K562 (cell line): ENCODE results near the gene GAB2.

Experiments used
- CREB1 ChIP-seq, 2 experiments: sonication (generic) in 1 of 2; formaldehyde crosslinking in 1 of 2; IDR thresholded peaks; 2 replicates each; pipeline versions ENCODE4 v1.6.1 to v1.8.0; 2012 to 2022; ENCODE audit warnings: inconsistent platforms in 1 of 2, mild to moderate bottlenecking in 1 of 2, missing genetic modification reagents in 1 of 2, moderate library complexity in 1 of 2
- EGR1 ChIP-seq: fragments of 450-650 bp; conservative IDR thresholded peaks from 2 replicates; pipeline ENCODE4 v1.6.1; 2017; ENCODE audit warnings: mild to moderate bottlenecking
- HNRNPLL ChIP-seq: fragments of 200-400 bp; formaldehyde crosslinking; IDR thresholded peaks from 2 replicates; pipeline ENCODE4 v1.6.1; 2017; ENCODE audit warnings: low read length, low read depth, mild to moderate bottlenecking; ENCODE audit not compliant: poor library complexity, severe bottlenecking
- NFYB ChIP-seq: IDR thresholded peaks from 2 replicates; pipeline ENCODE4 v1.6.1; 2011; ENCODE audit warnings: mild to moderate bottlenecking, moderate library complexity; ENCODE audit not compliant: insufficient read length; ENCODE audit errors: extremely low read depth
- POLR2A ChIP-seq: fragments of 450-650 bp; conservative IDR thresholded peaks from 2 replicates; pipeline ENCODE4 v1.6.1; 2016
- TCF7 ChIP-seq: sonication (generic); IDR thresholded peaks from 2 replicates; pipeline ENCODE4 v1.6.1; 2016; ENCODE audit warnings: antibody characterized with exemption, borderline replicate concordance
- ZNF282 ChIP-seq: sonication (generic); formaldehyde crosslinking; IDR thresholded peaks from 2 replicates; pipeline ENCODE4 v1.8.1; 2023; ENCODE audit warnings: missing genetic modification reagents
- ZNF639 ChIP-seq, 2 experiments: fragments of 200-800 bp in 1 of 2; sonication (Bioruptor generic) in 1 of 2; sonication (generic) in 1 of 2; formaldehyde crosslinking in 1 of 2; IDR thresholded peaks in 1 of 2; conservative IDR thresholded peaks in 1 of 2; 2 replicates each; pipeline versions ENCODE4 v1.5.0 to v1.6.1; 2016 to 2020; ENCODE audit warnings: missing compliant biosample characterization in 1 of 2, missing genetic modification characterization in 1 of 2, missing genetic modification reagents in 1 of 2
- TF ChIP-seq, protein P1 (sequence below), 3 experiments: fragments of 200-800 bp in 1 of 3; fragments of 250-450 bp in 1 of 3; fragments of 450-650 bp in 1 of 3; sonication (Bioruptor Pico) in 1 of 3; sonication (Bioruptor generic) in 1 of 3; formaldehyde crosslinking in 1 of 3; IDR thresholded peaks; 2 replicates each; pipeline versions ENCODE4 v1.6.1 to v1.8.0; 2016 to 2022; ENCODE audit warnings: mild to moderate bottlenecking in 2 of 3, missing genetic modification characterization in 2 of 3, missing compliant biosample characterization in 1 of 3, moderate library complexity in 1 of 3
- TF ChIP-seq, protein P2 (sequence below), 3 experiments: IDR thresholded peaks in 2 of 3; conservative IDR thresholded peaks in 1 of 3; 2 replicates each; pipeline ENCODE4 v1.5.1; 2011 to 2012; ENCODE audit warnings: low read length in 3 of 3, mild to moderate bottlenecking in 3 of 3, control low read depth in 2 of 3, improper control_type of control experiment in 1 of 3, inconsistent platforms in 1 of 3, low read depth in 1 of 3, mixed read lengths in 1 of 3, moderate library complexity in 1 of 3; ENCODE audit not compliant: insufficient read depth in 2 of 3

GRCh38 chr11:78376858-78377257, 40.8 kb downstream of the GAB2 start:
- TF ChIP-seq HNRNPLL (no peak), TCF7 (no peak), POLR2A (no peak), NFYB (no peak), ZNF282 (no peak), CREB1 (IDR thresholded peaks at IDR 0.05) (no peak), CREB1 (CRISPR knock-in tag; IDR thresholded peaks at IDR 0.05) (no peak), EGR1 (no peak), ZNF639 (CRISPR knock-in tag; conservative IDR thresholded peaks at IDR 0.05 in 1 of 2, IDR thresholded peaks at IDR 0.05 in 1 of 2) (no peak)
- TF ChIP-seq, protein P1, sequence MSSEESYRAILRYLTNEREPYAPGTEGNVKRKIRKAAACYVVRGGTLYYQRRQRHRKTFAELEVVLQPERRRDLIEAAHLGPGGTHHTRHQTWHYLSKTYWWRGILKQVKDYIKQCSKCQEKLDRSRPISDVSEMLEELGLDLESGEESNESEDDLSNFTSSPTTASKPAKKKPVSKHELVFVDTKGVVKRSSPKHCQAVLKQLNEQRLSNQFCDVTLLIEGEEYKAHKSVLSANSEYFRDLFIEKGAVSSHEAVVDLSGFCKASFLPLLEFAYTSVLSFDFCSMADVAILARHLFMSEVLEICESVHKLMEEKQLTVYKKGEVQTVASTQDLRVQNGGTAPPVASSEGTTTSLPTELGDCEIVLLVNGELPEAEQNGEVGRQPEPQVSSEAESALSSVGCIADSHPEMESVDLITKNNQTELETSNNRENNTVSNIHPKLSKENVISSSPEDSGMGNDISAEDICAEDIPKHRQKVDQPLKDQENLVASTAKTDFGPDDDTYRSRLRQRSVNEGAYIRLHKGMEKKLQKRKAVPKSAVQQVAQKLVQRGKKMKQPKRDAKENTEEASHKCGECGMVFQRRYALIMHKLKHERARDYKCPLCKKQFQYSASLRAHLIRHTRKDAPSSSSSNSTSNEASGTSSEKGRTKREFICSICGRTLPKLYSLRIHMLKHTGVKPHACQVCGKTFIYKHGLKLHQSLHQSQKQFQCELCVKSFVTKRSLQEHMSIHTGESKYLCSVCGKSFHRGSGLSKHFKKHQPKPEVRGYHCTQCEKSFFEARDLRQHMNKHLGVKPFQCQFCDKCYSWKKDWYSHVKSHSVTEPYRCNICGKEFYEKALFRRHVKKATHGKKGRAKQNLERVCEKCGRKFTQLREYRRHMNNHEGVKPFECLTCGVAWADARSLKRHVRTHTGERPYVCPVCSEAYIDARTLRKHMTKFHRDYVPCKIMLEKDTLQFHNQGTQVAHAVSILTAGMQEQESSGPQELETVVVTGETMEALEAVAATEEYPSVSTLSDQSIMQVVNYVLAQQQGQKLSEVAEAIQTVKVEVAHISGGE (CRISPR knock-in tag; IDR thresholded peaks at IDR 0.05), result no peak
- TF ChIP-seq, protein P2, sequence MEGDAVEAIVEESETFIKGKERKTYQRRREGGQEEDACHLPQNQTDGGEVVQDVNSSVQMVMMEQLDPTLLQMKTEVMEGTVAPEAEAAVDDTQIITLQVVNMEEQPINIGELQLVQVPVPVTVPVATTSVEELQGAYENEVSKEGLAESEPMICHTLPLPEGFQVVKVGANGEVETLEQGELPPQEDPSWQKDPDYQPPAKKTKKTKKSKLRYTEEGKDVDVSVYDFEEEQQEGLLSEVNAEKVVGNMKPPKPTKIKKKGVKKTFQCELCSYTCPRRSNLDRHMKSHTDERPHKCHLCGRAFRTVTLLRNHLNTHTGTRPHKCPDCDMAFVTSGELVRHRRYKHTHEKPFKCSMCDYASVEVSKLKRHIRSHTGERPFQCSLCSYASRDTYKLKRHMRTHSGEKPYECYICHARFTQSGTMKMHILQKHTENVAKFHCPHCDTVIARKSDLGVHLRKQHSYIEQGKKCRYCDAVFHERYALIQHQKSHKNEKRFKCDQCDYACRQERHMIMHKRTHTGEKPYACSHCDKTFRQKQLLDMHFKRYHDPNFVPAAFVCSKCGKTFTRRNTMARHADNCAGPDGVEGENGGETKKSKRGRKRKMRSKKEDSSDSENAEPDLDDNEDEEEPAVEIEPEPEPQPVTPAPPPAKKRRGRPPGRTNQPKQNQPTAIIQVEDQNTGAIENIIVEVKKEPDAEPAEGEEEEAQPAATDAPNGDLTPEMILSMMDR (IDR thresholded peaks at IDR 0.05 in 2 of 3, conservative IDR thresholded peaks at IDR 0.05 in 1 of 3; ENCODE audit: insufficient read depth in 2 of 3, low read depth in 1 of 3, low read length in 3 of 3), result no peak
